HuH-7.5 (cell line): ENCODE results near the gene CALD1.

Experiments
- DNase-seq: peaks from one replicate; pipeline ENCODE4 v3.0.0; 2011; ENCODE audit warnings: low spot score

CALD1 gene

GRCh38 chr7:134927076-134927475 lies 147.6 kb downstream of the CALD1 start:
- DNase-seq = no peak

- no peak for DNase-seq
These were observed 148.3 kb downstream of the CALD1 start for GRCh38 chr7:134927723-134928122.

- DNase-seq = no peak
These were observed 149.1 kb downstream of the CALD1 start for GRCh38 chr7:134928554-134928953.

DNA sequence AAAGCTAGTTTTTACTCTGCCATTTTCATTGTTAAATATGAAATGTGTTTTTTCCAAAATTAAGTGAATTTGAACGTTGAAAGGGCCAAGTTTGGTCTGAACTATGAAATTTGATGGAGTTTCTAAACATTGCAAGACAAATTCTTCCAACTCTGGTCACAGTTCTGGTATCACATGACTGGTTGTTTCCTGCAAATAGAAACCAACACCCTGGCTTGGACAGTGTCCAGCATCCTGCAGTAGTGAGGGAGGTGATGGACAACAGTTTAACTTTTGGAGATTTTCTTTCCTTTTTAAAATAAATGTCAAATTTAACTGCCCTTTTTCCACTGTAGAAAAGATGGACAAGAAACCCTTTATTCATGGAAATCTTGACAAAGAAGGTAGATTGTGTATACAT lies 152.1 kb downstream of the CALD1 start:
- DNase-seq = no peak

- no peak for DNase-seq
These were observed 153.4 kb downstream of the CALD1 start for GRCh38 chr7:134932707-134933370.

- DNase-seq = no peak
These were observed 154.1 kb downstream of the CALD1 start for GRCh38 chr7:134933460-134934068.

GRCh38 chr7:134935701-134936100 lies 156.3 kb downstream of the CALD1 start:
- DNase-seq = no peak

GRCh38 chr7:134936893-134937510 lies 157.6 kb downstream of the CALD1 start:
- no peak for DNase-seq

GRCh38 chr7:134938141-134938540 lies 158.7 kb downstream of the CALD1 start:
- DNase-seq = no peak

DNA sequence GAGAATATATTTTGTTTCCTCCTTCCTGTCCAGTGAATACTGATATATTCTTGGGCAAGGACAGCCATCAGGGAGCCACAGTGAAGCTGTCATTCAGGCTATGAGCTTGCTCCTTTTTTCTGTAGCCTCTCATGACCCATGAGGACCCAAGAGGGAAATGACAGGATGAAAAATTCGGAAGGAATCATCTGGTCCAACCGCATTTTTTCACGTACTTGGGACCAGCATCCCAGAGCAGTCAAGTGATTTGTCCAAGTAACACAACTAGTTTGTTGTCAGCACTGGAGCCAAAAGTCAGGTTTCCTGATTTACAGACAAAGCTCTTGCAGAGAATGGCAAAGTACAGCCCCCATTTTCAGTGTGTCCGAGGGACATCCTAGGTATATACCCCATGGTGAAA lies 159.7 kb downstream of the CALD1 start:
- DNase-seq = no peak

DNA sequence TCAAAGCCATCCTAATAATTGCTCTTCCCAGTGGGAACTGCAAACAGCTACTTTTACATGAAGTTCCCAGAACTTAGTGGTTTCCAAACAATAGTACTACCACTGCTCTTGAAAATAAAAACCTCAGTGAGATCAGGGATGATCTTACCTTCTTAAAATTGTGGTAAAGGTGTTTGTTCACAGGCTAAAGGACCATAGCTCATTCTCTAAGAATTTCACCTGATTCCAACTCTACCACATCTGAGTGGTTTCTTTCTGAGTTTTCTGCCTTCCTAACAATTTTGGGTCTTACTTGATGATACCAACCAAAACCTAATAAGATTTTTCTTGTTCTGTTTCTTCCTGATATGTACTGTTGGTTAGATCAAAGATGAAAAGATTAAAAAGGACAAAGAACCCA lies 161.3 kb downstream of the CALD1 start:
- DNase-seq = no peak

GRCh38 chr7:134941185-134941900 lies 161.9 kb downstream of the CALD1 start:
- no peak for DNase-seq

GRCh38 chr7:134941952-134942351 lies 162.5 kb downstream of the CALD1 start:
- no peak for DNase-seq

- no peak for DNase-seq
These were observed 163.4 kb downstream of the CALD1 start for GRCh38 chr7:134942690-134943466.

DNA sequence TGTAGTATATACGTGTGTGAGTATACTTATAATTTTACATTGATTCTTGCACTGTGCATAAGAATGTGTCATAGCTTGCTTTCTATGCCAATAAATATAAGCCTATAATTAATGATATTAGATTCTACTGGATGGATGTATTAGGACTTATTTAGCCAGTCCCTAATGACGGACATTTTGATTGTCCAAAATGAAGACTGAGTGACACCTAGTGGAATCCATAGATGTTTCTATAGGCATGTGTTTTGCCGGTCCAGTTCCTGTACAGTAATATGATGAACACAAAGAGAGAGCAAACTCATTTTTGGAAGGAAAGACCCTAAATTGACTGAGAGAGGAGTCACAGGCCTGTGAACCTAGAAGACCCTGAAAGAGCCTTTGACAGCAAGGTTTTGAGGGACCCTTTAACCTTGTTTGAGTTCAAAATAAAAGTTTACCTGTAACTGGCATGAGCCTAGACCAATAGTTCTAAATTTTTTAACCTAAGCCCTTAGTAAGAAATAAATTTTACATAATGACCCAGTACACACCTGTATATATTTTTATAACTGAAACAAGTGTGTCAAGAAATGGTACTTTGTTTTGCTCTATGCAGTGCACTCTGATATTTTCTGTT lies 164.5 kb downstream of the CALD1 start:
- no peak for DNase-seq

DNA sequence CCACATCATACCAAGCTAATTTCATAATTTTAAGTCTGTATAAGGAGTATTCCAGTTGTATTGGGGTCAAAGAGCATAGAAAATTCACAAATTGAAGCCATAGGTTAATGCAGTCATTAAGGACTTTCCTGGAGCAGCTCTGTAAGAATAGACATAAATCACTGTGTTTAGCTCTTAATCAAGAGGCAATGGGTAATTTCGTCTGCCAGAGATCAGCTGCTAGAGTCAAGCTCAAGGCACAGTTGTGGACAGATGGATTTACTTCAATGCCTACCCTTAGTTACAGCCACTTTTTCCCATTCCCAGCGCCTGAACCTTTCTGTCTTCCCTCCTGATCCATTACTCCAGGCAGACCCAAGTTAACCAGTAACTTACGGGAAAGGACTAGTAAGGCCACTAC lies 166.3 kb downstream of the CALD1 start:
- DNase-seq = no peak

DNA sequence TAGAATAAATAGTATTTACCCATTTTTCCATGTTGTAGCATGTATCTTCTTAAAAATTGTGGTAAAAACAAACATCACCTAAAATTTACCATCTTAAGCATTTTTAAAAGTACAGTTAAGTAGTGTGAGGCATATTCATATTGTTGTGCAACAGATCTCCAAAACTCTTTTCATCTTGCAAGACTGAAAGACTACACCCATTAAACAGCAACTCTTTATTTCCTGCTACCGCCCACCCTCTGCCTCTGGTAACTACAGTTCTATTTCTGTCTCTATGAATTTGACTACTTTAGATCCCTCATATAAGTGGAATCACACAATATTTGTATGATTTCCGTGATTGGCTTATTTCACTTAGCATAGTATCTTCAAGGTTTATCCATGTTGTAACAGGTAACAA lies 166.8 kb downstream of the CALD1 start:
- DNase-seq = no peak

- DNase-seq = no peak
These were observed 167.9 kb downstream of the CALD1 start for GRCh38 chr7:134947329-134947728.

DNA sequence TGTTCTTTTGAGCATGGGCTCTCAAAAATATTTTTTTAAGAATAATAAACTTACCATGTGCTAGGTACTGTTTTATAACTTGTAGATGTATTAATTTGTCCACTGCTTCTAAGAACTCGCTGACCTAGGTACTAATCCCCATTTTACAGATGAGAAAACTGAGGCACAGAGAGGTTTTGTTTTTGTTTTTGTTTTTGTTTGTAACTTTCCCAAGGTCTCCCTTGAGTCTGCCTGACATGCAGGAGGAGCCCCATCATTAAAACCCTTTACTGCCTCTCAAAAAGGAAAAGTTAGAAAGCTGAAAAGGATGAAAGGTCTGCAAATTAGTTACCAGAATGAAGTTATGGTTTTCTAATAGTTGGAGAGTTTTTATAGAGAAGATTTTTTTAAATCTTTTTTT lies 168.4 kb downstream of the CALD1 start:
- DNase-seq = no peak

DNA sequence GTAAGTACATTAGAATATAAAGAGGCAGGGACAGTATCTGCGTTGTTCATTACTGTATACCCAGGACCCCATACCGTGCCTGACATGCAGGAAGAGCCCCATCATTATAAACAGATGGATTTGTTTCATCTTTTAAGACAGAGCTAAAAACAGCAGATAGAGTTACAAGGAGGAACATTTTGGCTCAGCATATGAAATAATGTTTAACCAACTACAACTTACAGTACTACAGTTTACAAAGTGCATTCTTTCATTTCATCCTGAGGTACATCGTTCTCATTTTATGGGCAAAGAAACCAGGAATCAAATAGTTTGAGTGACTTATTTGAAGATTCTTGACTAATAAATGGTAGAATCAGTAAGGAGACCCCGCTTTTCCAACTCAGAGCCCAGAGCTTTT lies 168.8 kb downstream of the CALD1 start:
- DNase-seq = no peak

- DNase-seq = no peak
These were observed 169.3 kb downstream of the CALD1 start for GRCh38 chr7:134948736-134949135.

DNA sequence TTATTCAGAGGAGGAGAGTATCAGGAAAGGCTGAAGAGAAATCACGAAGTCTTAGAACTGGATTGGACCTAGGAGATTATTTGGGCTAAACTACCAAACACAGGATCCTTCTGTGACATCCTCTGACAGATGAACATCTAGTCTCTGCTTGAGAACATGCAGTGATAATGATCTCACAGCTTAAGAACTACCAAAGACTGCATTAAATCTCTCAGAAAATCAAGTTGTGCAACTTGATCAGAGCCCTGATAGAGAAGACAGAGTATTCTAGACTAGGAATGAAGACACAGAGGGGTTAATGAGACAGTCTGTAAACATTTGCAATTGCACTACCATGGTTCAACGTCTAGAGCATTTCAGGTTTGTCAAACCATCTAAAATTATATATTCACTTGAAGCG lies 169.7 kb downstream of the CALD1 start:
- no peak for DNase-seq
